OCI-LY7 (cell line): ENCODE measurements around the gene TMEM14C.

ENCODE experiments used
- CTCF ChIP-seq: fragments of 200-600 bp; sonication (generic); conservative IDR thresholded peaks from 2 replicates; pipeline ENCODE4 v1.5.1; 2014; ENCODE audit warnings: mild to moderate bottlenecking, antibody characterized with exemption, low read length, moderate library complexity, mixed read lengths
- EZH2phosphoT487 ChIP-seq: fragments of 200-600 bp; sonication (generic); IDR thresholded peaks from 2 replicates; pipeline ENCODE4 v1.6.1; 2018; ENCODE audit warnings: low read depth, borderline replicate concordance, mild to moderate bottlenecking, mixed run types, antibody characterized with exemption, low read length, moderate library complexity, mixed read lengths

GRCh38 chr6:10681795-10682194 is 41.1 kb upstream of the TMEM14C start:
- no peak for TF ChIP-seq CTCF
- no peak for TF ChIP-seq EZH2phosphoT487
